HEK293T (cell line): Measurements from ENCODE around the gene MCCD1.

ENCODE experiments used
- CTCF ChIA-PET: fragments of 350-600 bp; formaldehyde crosslinking; extraction: SDS; loops from one replicate; lab custom pipeline; 2021; ENCODE audit warnings: antibody characterized with exemption, inconsistent platforms; lab: Yijun Ruan, JAX
- POLR2A ChIA-PET: fragments of 350-600 bp; formaldehyde crosslinking; extraction: SDS; loops from one replicate; lab custom pipeline; 2020; ENCODE audit warnings: antibody characterized with exemption, inconsistent platforms; lab: Yijun Ruan, JAX
- DNase-seq: peaks from one replicate; pipeline ENCODE4 v3.0.0; 2012; ENCODE audit warnings: mixed read lengths; ENCODE audit errors: extremely low spot score
- ARNT ChIP-seq: fragments of 450-650 bp; IDR thresholded peaks from 2 replicates; pipeline ENCODE4 v1.6.1; 2017; ENCODE audit warnings: mild to moderate bottlenecking
- BHLHE40 ChIP-seq: fragments of 450-650 bp; IDR thresholded peaks from 2 replicates; pipeline ENCODE4 v1.6.1; 2016; ENCODE audit warnings: mild to moderate bottlenecking, moderate library complexity, borderline replicate concordance
- CTBP1 ChIP-seq: fragments of 450-650 bp; IDR thresholded peaks from 2 replicates; pipeline ENCODE4 v1.6.1; 2016; ENCODE audit warnings: borderline replicate concordance
- ELF4 ChIP-seq: fragments of 450-650 bp; IDR thresholded peaks from 2 replicates; pipeline ENCODE4 v1.6.1; 2017; ENCODE audit warnings: antibody characterized with exemption
- FOXA1 ChIP-seq: fragments of 450-650 bp; IDR thresholded peaks from 2 replicates; pipeline ENCODE4 v1.6.1; 2016; ENCODE audit warnings: mild to moderate bottlenecking
- FOXK2 ChIP-seq: fragments of 450-650 bp; IDR thresholded peaks from 2 replicates; pipeline ENCODE4 v1.6.1; 2016; ENCODE audit warnings: mild to moderate bottlenecking
- FOXM1 ChIP-seq: fragments of 450-650 bp; IDR thresholded peaks from 2 replicates; pipeline ENCODE4 v1.6.1; 2017; ENCODE audit warnings: mild to moderate bottlenecking, borderline replicate concordance
- HDGF ChIP-seq: fragments of 450-650 bp; IDR thresholded peaks from 2 replicates; pipeline ENCODE4 v1.6.1; 2017; ENCODE audit warnings: antibody characterized with exemption, borderline replicate concordance
- L3MBTL2 ChIP-seq: fragments of 450-650 bp; conservative IDR thresholded peaks from 2 replicates; pipeline ENCODE4 v1.6.1; 2016; ENCODE audit warnings: mild to moderate bottlenecking
- LEF1 ChIP-seq: fragments of 450-650 bp; IDR thresholded peaks from 2 replicates; pipeline ENCODE4 v1.6.1; 2017; ENCODE audit warnings: mild to moderate bottlenecking, borderline replicate concordance
- NFRKB ChIP-seq: fragments of 450-650 bp; IDR thresholded peaks from 2 replicates; pipeline ENCODE4 v1.6.1; 2016; ENCODE audit warnings: mild to moderate bottlenecking, moderate library complexity
- PKNOX1 ChIP-seq: fragments of 450-650 bp; IDR thresholded peaks from 2 replicates; pipeline ENCODE4 v1.6.1; 2016
- SP1 ChIP-seq: fragments of 450-650 bp; IDR thresholded peaks from 2 replicates; pipeline ENCODE4 v1.6.1; 2017
- SUZ12 ChIP-seq: fragments of 450-650 bp; IDR thresholded peaks from 2 replicates; pipeline ENCODE4 v1.6.1; 2016; ENCODE audit warnings: mild to moderate bottlenecking
- TARDBP ChIP-seq: fragments of 450-650 bp; IDR thresholded peaks from 2 replicates; pipeline ENCODE4 v1.6.1; 2016
- ZNF384 ChIP-seq: fragments of 450-650 bp; IDR thresholded peaks from 2 replicates; pipeline ENCODE4 v1.6.1; 2016

The MCCD1 gene

GRCh38 chr6:31572041-31572911 lies 43.5 kb downstream of the MCCD1 start, which contains the start of gene LTA:
TSS of gene LTA (plus strand) at chr6:31572289. CDS start at chr6:31572743, 454 bp downstream.
- POLR2A ChIA-PET = no interaction called here
- CTCF ChIA-PET = interaction anchor here (2.3 kb wide), 1 partner anchor 9 kb away, joined by 9 read pairs; no protein-coding TSS in a partner anchor
- TF ChIP-seq BHLHE40 (no peak), ARNT (no peak), TARDBP (no peak), ZNF384 (no peak), HDGF (no peak), LEF1 (no peak), L3MBTL2 (no peak)
- no peak for DNase-seq

GRCh38 chr6:31573239-31574105 lies 44.7 kb downstream of the MCCD1 start:
- ChIA-PET CTCF (interaction anchor here (0.8 to 13.5 kb wide), 3 partner anchors 10 to 23 kb away, joined by 3 to 149 read pairs (median 4); partner anchors contain the start of gene NCR3), POLR2A (interaction anchor here (0.9 to 3.2 kb wide), 3 partner anchors 10 to 32 kb away, joined by 3 to 13 read pairs (median 3); partner anchors contain the start of gene DDX39B)
- no peak for TF ChIP-seq FOXA1
- no peak for TF ChIP-seq ARNT
- TF ChIP-seq BHLHE40 = no peak
- no peak for TF ChIP-seq L3MBTL2
- TF ChIP-seq CTBP1 = no peak
- no peak for TF ChIP-seq ELF4
- no peak for TF ChIP-seq FOXK2
- TF ChIP-seq SP1 = no peak
- no peak for TF ChIP-seq ZNF384
- TF ChIP-seq SUZ12 = no peak
- TF ChIP-seq LEF1 = no peak
- TF ChIP-seq FOXM1 = no peak
- no peak for TF ChIP-seq TARDBP
- TF ChIP-seq PKNOX1 = no peak
- no peak for TF ChIP-seq NFRKB
- TF ChIP-seq HDGF = no peak
- no peak for DNase-seq

DNA sequence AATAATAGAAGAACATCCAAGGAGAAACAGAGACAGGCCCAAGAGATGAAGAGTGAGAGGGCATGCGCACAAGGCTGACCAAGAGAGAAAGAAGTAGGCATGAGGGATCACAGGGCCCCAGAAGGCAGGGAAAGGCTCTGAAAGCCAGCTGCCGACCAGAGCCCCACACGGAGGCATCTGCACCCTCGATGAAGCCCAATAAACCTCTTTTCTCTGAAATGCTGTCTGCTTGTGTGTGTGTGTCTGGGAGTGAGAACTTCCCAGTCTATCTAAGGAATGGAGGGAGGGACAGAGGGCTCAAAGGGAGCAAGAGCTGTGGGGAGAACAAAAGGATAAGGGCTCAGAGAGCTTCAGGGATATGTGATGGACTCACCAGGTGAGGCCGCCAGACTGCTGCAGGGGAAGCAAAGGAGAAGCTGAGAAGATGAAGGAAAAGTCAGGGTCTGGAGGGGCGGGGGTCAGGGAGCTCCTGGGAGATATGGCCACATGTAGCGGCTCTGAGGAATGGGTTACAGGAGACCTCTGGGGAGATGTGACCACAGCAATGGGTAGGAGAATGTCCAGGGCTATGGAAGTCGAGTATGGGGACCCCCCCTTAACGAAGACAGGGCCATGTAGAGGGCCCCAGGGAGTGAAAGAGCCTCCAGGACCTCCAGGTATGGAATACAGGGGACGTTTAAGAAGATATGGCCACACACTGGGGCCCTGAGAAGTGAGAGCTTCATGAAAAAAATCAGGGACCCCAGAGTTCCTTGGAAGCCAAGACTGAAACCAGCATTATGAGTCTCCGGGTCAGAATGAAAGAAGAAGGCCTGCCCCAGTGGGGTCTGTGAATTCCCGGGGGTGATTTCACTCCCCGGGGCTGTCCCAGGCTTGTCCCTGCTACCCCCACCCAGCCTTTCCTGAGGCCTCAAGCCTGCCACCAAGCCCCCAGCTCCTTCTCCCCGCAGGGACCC lies 45.6 kb downstream of the MCCD1 start:
- TF ChIP-seq PKNOX1 (no peak), SUZ12 (no peak), BHLHE40 (no peak), FOXA1 (no peak), L3MBTL2 (no peak), HDGF (no peak), TARDBP (no peak), ELF4 (no peak), ZNF384 (no peak), FOXM1 (no peak), LEF1 (no peak), CTBP1 (no peak), NFRKB (no peak), FOXK2 (no peak)
- ChIA-PET CTCF (interaction anchor here (0.8 to 13.5 kb wide), 4 partner anchors 9 to 23 kb away, joined by 3 to 149 read pairs (median 6); partner anchors contain the start of genes LST1 and NCR3), POLR2A (interaction anchor here (0.8 to 3.2 kb wide), 4 partner anchors 9 to 33 kb away, joined by 3 to 13 read pairs (median 3); partner anchors contain the start of gene DDX39B)
- no peak for DNase-seq

DNA sequence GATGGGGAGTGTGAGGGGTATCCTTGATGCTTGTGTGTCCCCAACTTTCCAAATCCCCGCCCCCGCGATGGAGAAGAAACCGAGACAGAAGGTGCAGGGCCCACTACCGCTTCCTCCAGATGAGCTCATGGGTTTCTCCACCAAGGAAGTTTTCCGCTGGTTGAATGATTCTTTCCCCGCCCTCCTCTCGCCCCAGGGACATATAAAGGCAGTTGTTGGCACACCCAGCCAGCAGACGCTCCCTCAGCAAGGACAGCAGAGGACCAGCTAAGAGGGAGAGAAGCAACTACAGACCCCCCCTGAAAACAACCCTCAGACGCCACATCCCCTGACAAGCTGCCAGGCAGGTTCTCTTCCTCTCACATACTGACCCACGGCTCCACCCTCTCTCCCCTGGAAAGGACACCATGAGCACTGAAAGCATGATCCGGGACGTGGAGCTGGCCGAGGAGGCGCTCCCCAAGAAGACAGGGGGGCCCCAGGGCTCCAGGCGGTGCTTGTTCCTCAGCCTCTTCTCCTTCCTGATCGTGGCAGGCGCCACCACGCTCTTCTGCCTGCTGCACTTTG lies 46.7 kb downstream of the MCCD1 start, which contains the start of gene TNF:
TSS of gene TNF (plus strand) at position 231 of the 567 bp plus-strand sequence. CDS start at position 408, 177 bp downstream.
- CTCF ChIA-PET = interaction anchor here (1.6 to 13.5 kb wide), 2 partner anchors 12 to 21 kb away, joined by 8 to 149 read pairs; partner anchors contain the start of genes LST1 and NCR3
- no peak for DNase-seq
- no peak for TF ChIP-seq TARDBP
- TF ChIP-seq LEF1 = no peak
- TF ChIP-seq FOXK2 = no peak
- TF ChIP-seq L3MBTL2 = no peak
- no peak for TF ChIP-seq FOXM1
- TF ChIP-seq HDGF = no peak
- TF ChIP-seq CTBP1 = no peak
- no peak for TF ChIP-seq ELF4
- no peak for TF ChIP-seq PKNOX1
- no peak for TF ChIP-seq ARNT
- no peak for TF ChIP-seq ZNF384
- no peak for TF ChIP-seq FOXA1
- no peak for TF ChIP-seq NFRKB
- no peak for TF ChIP-seq BHLHE40
- no peak for TF ChIP-seq SUZ12
- no peak for TF ChIP-seq SP1
- POLR2A ChIA-PET = interaction anchor here (3.2 kb wide), 1 partner anchor 34 kb away, joined by 13 read pairs; the partner anchor contains the start of gene DDX39B
